ENCODE data around the gene LYPD8. TPM values are rescaled to one million over a fixed set of nuclear protein-coding genes. Genes with fewer than 3 reads are reported as not detected.

The LYPD8 gene
- polyA plus RNA-seq, 1 donor from 2014 or later = not detected

Small RNAs within 50 kb of the gene (small RNA-seq; reads per million reads assigned to genes)
- gene AHCYP8 = 0 reads per million in 3 experiments

Other genes with a start within 250 kb of the LYPD8 start
- gene OR2G6, start 247.7 kb downstream of the LYPD8 start, polyA plus RNA-seq = not detected in 2 replicates
- gene OR2T29, start 193.0 kb downstream of the LYPD8 start, polyA plus RNA-seq = not detected in 2 replicates
- not detected in 2 replicates for gene OR2T34, start 181.0 kb downstream of the LYPD8 start, polyA plus RNA-seq
- gene OR2T10, start 158.1 kb downstream of the LYPD8 start, polyA plus RNA-seq = not detected in 2 replicates
- not detected in 2 replicates for gene OR2T11, start 120.7 kb downstream of the LYPD8 start, polyA plus RNA-seq
- gene OR2T35, start 110.5 kb downstream of the LYPD8 start, polyA plus RNA-seq = not detected in 2 replicates
- gene OR2T27, start 100.2 kb downstream of the LYPD8 start, polyA plus RNA-seq = not detected in 2 replicates
- not detected in 2 replicates for gene OR14I1, start 53.0 kb downstream of the LYPD8 start, polyA plus RNA-seq
- gene SH3BP5L, start 70.2 kb upstream of the LYPD8 start, polyA plus RNA-seq = 38.6 and 46.1 TPM in 2 replicates
- gene ZNF672, start 82.5 kb upstream of the LYPD8 start, polyA plus RNA-seq = 22.9 and 31.0 TPM in 2 replicates
- 183 and 255 TPM in 2 replicates for gene ZNF692, start 103.3 kb upstream of the LYPD8 start, polyA plus RNA-seq
- gene PGBD2, start 150.5 kb upstream of the LYPD8 start, polyA plus RNA-seq = 8.1 and 10.5 TPM in 2 replicates